SK-N-SH (cell line): ENCODE results near the gene EPB41L5. TPM values are rescaled to one million over a fixed set of nuclear protein-coding genes. Genes with fewer than 3 reads are reported as not detected.
"Not testable (repeated sequence)": the region's sequence is repeated elsewhere in the genome, so short reads cannot be mapped to it uniquely, and the experiment has no call there.

ENCODE experiments used
- CTCF ChIA-PET: fragments of 300-600, 350-600 bp; formaldehyde crosslinking; extraction: SDS; loops from one replicate; lab custom pipeline; 2021; lab: Yijun Ruan, JAX
- POLR2A ChIA-PET: fragments of 350-600 bp; sonication (Branson Sonifier 250); formaldehyde crosslinking; extraction: SDS; loops from one replicate; lab custom pipeline; 2020; ENCODE audit warnings: antibody characterized with exemption, inconsistent platforms; lab: Yijun Ruan, JAX
- DNase-seq: peaks from one replicate; pipeline ENCODE4 v3.0.0; 2012
- H2AFZ ChIP-seq: fragments of 200-600 bp; sonication (generic); 2 replicates; pipeline ENCODE4 v1.8.1; 2016; ENCODE audit warnings: antibody characterized with exemption, mild to moderate bottlenecking, low read depth
- H3F3A ChIP-seq: fragments of 200-600 bp; sonication (generic); replicated peaks from 2 replicates; pipeline ENCODE3; 2016; ENCODE audit warnings: antibody characterized with exemption, mild to moderate bottlenecking; ENCODE audit not compliant: insufficient read depth
- H3K27ac ChIP-seq, 2 experiments: fragments of 200-500 bp in 1 of 2; fragments of 200-600 bp in 1 of 2; sonication (Bioruptor generic) in 1 of 2; sonication (generic), shearing (Covaris generic) in 1 of 2; 2 replicates each; pipeline versions ENCODE4 v1.5.1 to v1.6.1; 2014 to 2016; ENCODE audit warnings: low read depth in 2 of 2, inconsistent platforms in 1 of 2, low read length in 1 of 2, mild to moderate bottlenecking in 1 of 2, mixed read lengths in 1 of 2
- H3K27me3 ChIP-seq: fragments of 200-600 bp; sonication (generic), shearing (Covaris generic); 2 replicates; pipeline ENCODE4 v1.6.1; 2016; ENCODE audit warnings: mixed run types; ENCODE audit not compliant: insufficient read depth
- H3K36me3 ChIP-seq, 2 experiments: fragments of 200-500 bp in 1 of 2; fragments of 200-600 bp in 1 of 2; sonication (Bioruptor generic) in 1 of 2; sonication (generic) in 1 of 2; replicated peaks in 1 of 2; 2 replicates each; pipeline versions ENCODE3 to v1.5.1; 2014 to 2016; ENCODE audit warnings: low read length in 1 of 2, mild to moderate bottlenecking in 1 of 2; ENCODE audit not compliant: insufficient read depth in 2 of 2, control insufficient read depth in 1 of 2
- H3K4me1 ChIP-seq, 2 experiments: fragments of 200-500 bp in 1 of 2; fragments of 200-600 bp in 1 of 2; sonication (Bioruptor generic) in 1 of 2; sonication (generic), shearing (Covaris generic) in 1 of 2; 2 replicates each; pipeline versions ENCODE4 v1.5.1 to v1.6.1; 2014 to 2016; ENCODE audit warnings: low read depth in 1 of 2, low read length in 1 of 2, mixed run types in 1 of 2; ENCODE audit not compliant: insufficient read depth in 2 of 2, control insufficient read depth in 1 of 2
- H3K4me2 ChIP-seq: fragments of 200-600 bp; sonication (generic), shearing (Covaris generic); 2 replicates; pipeline ENCODE4 v1.6.1; 2017; ENCODE audit warnings: mixed run types
- H3K4me3 ChIP-seq, 2 experiments: fragments of 200-500 bp in 1 of 2; fragments of 200-600 bp in 1 of 2; sonication (Bioruptor generic) in 1 of 2; sonication (generic), shearing (Covaris generic) in 1 of 2; 2 replicates each; pipeline versions ENCODE4 v1.5.1 to v1.8.1; 2014 to 2016; ENCODE audit warnings: low read depth in 2 of 2, inconsistent platforms in 1 of 2, low read length in 1 of 2, mild to moderate bottlenecking in 1 of 2, mixed read lengths in 1 of 2, moderate library complexity in 1 of 2
- H3K79me2 ChIP-seq: fragments of 200-600 bp; sonication (generic); 2 replicates; pipeline ENCODE4 v1.8.1; 2017; ENCODE audit warnings: mild to moderate bottlenecking; ENCODE audit not compliant: insufficient read depth
- H3K9ac ChIP-seq: fragments of 200-600 bp; sonication (generic); 2 replicates; pipeline ENCODE4 v1.6.1; 2017; ENCODE audit warnings: mixed run types
- H3K9me2 ChIP-seq: fragments of 200-600 bp; sonication (generic); 2 replicates; pipeline ENCODE4 v1.6.1; 2017; ENCODE audit warnings: mixed run types
- H3K9me3 ChIP-seq: fragments of 200-600 bp; sonication (generic); 2 replicates; pipeline ENCODE4 v1.6.1; 2017; ENCODE audit warnings: mixed run types, mild to moderate bottlenecking, moderate library complexity
- H4K20me1 ChIP-seq: fragments of 200-600 bp; sonication (generic); 2 replicates; pipeline ENCODE4 v1.6.1; 2017; ENCODE audit warnings: mild to moderate bottlenecking, mixed run types; ENCODE audit not compliant: insufficient read depth
- ELF1 ChIP-seq: IDR thresholded peaks from 2 replicates; pipeline ENCODE4 v1.4.0; 2012
- EP300 ChIP-seq, 2 experiments: IDR thresholded peaks; 2 replicates each; pipeline versions ENCODE4 v1.4.0 to v1.6.1; 2012; ENCODE audit warnings: borderline replicate concordance in 1 of 2, low read depth in 1 of 2, low read length in 1 of 2
- EZH2phosphoT487 ChIP-seq: fragments of 200-600 bp; sonication (generic); IDR thresholded peaks from 2 replicates; pipeline ENCODE4 v1.6.1; 2017; ENCODE audit warnings: low read depth, mixed run types, mild to moderate bottlenecking, antibody characterized with exemption, moderate library complexity, borderline replicate concordance
- MAX ChIP-seq: IDR thresholded peaks from 2 replicates; pipeline ENCODE4 v1.4.0; 2012; ENCODE audit warnings: low read depth
- PBX3 ChIP-seq: IDR thresholded peaks from 2 replicates; pipeline ENCODE4; 2012
- USF2 ChIP-seq: fragments of 150-350 bp; IDR thresholded peaks from 2 replicates; pipeline ENCODE4 v1.6.1; 2017; ENCODE audit warnings: antibody characterized with exemption, low read length, low read depth, borderline replicate concordance
- YY1 ChIP-seq: IDR thresholded peaks from 2 replicates; pipeline ENCODE4 v1.4.0; 2012; ENCODE audit warnings: low read depth, mild to moderate bottlenecking
- WGBS: methylation state at CpG from one replicate; pipeline ENCODE4 v1.1.6; 2017; ENCODE audit warnings: low lambda C conversion rate; 5-methylcytosine and 5-hydroxymethylcytosine counted together
- polyA plus RNA-seq, 3 experiments: library from polyadenylated mRNA; depleted of rRNA; stranded (reverse); fragments of >200 nt; gene quantifications; 2 replicates each; pipeline ENCODE4 v1.2.3, GENCODE V29; 2012

EPB41L5 gene
- polyA plus RNA-seq, 1 of the 3 experiments (the other 2 are of a cell fraction), result 5.3 TPM

- peaks cover 0 to 8% of the 10 kb centered on the region in 2 experiments; a peak in 2 of 4 replicates for H3K4me1 ChIP-seq
- TF ChIP-seq EZH2phosphoT487 (no peak), YY1 (0 out of 2 replicates have a peak, but pooled peaks have one; percentile 47), EP300 (IDR thresholded peaks at IDR 0.05; ENCODE audit: borderline replicate concordance in 1 of 2, low read depth in 1 of 2, low read length in 1 of 2) (peak in 1 of 2 experiments; percentile 36; a peak in 1 of 4 replicates), USF2 (no peak), PBX3 (no peak)
- no peaks in the 10 kb centered on the region for H3K79me2 ChIP-seq
- no peak overlapping the region; a peak in 1 of 4 replicates for H3K4me3 ChIP-seq
- no peaks in the 10 kb centered on the region for H3K9me3 ChIP-seq
- H3K27ac ChIP-seq, result peak overlapping the region in 1 of 2 experiments; percentile 86; a peak in 3 of 4 replicates
- no peaks in the 10 kb centered on the region for H4K20me1 ChIP-seq
- peak; percentile 43 for DNase-seq
- ChIA-PET CTCF (interaction anchor here (1.2 to 2.1 kb wide), 2 partner anchors 42 to 109 kb away, joined by 3 to 8 read pairs; no protein-coding TSS in a partner anchor), POLR2A (no interaction called here)
- WGBS, result 36% methylated on average over 6 of the region's 6 CpGs
- no peaks in the 10 kb centered on the region for H3K27me3 ChIP-seq
- no peak overlapping the region for H3K4me2 ChIP-seq
- H3K9me2 ChIP-seq, result no peaks in the 10 kb centered on the region; the same call in 1 of the 2 replicates
- H3F3A ChIP-seq, result peaks cover 4% of the 10 kb centered on the region
- H3K36me3 ChIP-seq, result no peaks in the 10 kb centered on the region
- H3K9ac ChIP-seq, result no peak overlapping the region
- no peak overlapping the region for H2AFZ ChIP-seq
Observed at GRCh38 chr2:120066800-120067547, 54.1 kb downstream of the EPB41L5 start.

GRCh38 chr2:120068040-120068658 lies 55.3 kb downstream of the EPB41L5 start:
- not testable (repeated sequence) for H3K4me1 ChIP-seq, H4K20me1 ChIP-seq, H3K36me3 ChIP-seq, H3F3A ChIP-seq, H3K4me3 ChIP-seq, H3K9me2 ChIP-seq, H3K9ac ChIP-seq, H3K9me3 ChIP-seq, H3K4me2 ChIP-seq, H3K79me2 ChIP-seq, DNase-seq, H3K27me3 ChIP-seq, H2AFZ ChIP-seq
- 98% methylated on average over 14 of the region's 20 CpGs for WGBS
- POLR2A ChIA-PET, result interaction anchor here (0.9 kb wide), 1 partner anchor 11 kb away, joined by 3 read pairs; no protein-coding TSS in a partner anchor
- H3K27ac ChIP-seq, result peak overlapping the region in 1 of 2 experiments; percentile 86; a peak in 1 of 4 replicates
- CTCF ChIA-PET, result interaction anchor here (2.1 kb wide), 1 partner anchor 108 kb away, joined by 8 read pairs; no protein-coding TSS in a partner anchor

- Histone ChIP-seq H2AFZ (no peak overlapping the region), H3K27ac (no peak overlapping the region), H3F3A (peaks cover 8% of the 10 kb centered on the region), H3K9me2 (no peaks in the 10 kb centered on the region), H3K9ac (no peak overlapping the region), H3K36me3 (peaks cover 4 to 18% of the 10 kb centered on the region in 2 experiments), H3K27me3 (no peaks in the 10 kb centered on the region), H3K9me3 (no peaks in the 10 kb centered on the region), H3K4me3 (no peak overlapping the region), H4K20me1 (no peaks in the 10 kb centered on the region), H3K4me1 (no peaks in the 10 kb centered on the region), H3K79me2 (no peaks in the 10 kb centered on the region), H3K4me2 (no peak overlapping the region)
- ChIA-PET CTCF (no interaction called here), POLR2A (no interaction called here)
- TF ChIP-seq MAX (no peak), ELF1 (no peak)
- DNase-seq, result no peak
- 87% methylated on average over 1 of the region's 1 CpG for WGBS
Observed at GRCh38 chr2:120075545-120075944, 62.7 kb downstream of the EPB41L5 start.
